GM21447 (cell line): ENCODE results near the gene CACNA1G.

Source experiments
- ATAC-seq: cut with Tn5 transposase; IDR thresholded peaks from one replicate; pipeline ENCODE4 v1.9.1; 2021; ENCODE audit not compliant: unreplicated experiment

CACNA1G gene

DNA sequence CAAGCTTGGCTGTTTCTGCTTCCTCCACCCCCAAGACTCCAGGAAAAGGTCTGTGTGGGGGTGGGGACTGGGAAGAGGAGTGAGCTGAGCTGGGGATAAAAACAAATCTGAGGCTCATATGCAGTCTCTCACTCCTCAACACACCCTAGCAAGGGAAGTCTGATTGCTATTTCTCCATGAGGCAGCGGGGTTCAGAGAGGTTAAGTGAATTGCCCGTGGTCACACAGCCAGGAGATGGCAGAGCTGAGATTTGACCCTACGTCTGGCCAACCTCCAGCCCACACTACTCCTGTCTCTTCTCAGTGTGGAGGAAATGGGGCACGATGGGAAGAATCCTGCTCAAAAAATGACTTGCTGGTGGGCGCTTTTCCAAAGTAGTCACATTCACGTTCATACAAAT, 69.4 kb downstream of the CACNA1G start:
- no peak for ATAC-seq

DNA sequence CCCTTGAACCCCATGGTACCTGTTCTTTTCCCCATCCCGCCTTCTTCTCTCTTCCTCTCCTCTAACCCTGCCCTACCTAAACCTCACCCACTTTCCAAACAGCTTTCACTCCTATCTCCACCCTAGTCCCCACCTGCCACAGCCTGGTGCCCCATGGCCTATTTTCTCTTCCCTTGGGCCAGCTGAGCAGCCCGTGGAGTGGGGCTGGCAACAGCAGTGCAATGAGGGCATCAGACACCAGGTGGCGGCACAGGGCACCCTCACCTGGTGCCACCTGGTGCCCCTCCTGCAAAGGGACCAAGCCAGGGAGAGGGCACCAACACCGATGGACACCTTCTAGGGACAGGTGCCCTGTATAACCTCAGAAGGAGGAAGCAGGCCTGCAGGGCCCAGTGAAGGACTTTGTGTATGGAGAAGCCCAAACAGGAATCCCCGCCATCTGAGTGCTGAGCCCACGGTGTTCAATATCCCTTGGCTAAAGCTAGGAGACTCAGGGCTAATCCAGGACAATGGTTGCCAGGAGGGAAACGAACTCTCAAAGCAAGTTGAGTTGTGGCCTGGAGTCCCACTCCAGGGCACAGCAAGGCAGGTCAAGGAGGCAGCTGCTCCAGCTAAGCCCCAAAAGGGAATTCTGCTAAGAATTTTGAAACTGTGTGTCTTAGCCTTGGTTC, 70.1 kb downstream of the CACNA1G start:
- ATAC-seq, result no peak

DNA sequence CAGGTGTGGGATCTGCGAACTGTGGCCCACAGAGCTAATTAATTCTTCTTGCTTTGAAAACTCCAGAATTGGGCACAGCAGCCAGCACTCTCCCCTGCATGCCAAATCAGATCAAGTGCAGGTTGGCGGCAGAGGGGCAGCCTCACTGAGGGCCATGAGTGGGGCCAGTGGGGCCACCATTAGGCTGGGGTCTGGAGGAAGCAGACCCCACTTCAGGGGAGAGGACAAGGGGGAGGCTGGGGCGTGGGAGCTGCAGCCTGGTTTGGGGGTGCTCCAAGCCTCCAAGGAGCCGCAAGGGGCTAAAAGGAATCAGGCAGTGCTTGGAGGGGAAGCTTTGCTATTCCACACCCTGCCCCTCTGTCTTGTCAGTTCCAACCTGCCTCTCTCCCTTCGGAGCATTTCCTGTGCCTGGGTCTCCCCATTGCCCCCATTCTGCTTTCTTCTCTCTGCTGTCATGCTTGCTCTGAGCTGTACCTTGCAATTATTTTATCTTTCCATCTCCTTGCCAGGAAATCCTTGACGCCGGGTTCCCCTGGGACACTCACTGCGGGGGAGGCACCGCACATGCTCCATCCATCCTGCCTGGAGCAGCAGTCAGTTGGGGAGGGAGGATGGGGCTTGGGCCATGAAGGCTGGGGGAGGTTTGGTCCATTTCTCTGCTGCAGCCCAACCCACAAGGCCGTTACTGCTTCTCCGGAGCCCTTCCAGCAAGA, 70.8 kb downstream of the CACNA1G start:
- ATAC-seq, result no peak

DNA sequence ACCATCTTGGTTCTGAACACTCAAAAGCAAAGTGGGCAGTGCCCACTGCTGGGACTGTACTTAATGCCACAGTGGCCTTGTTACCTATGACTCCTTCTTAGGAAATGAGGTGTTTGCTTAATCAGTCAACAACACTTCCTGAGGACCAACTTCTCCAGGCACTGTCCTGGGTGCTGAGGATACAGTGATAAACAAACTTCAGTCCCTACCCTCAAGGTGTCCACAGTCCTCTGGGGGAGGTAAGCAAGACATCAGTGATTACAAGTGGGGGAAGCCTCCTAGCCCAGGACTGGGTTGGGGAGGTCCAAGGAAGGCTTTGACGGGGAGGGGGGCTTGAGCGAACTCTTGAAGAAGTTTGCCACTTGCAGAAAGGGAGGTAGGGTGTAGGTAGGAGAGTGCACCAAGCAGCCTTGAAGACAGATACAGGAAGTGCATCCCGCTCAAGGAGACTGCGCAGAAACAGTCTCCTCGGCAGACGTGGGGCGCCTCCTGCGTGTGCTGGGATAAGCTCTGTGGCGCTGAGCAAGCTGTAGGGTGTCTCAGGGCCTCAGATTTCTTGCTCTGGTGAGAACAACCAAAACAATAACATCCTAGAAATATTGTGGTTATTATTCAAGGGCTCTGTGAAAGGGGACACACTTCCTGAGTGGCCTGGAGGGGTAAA, 71.5 kb downstream of the CACNA1G start:
- ATAC-seq, result no peak

DNA sequence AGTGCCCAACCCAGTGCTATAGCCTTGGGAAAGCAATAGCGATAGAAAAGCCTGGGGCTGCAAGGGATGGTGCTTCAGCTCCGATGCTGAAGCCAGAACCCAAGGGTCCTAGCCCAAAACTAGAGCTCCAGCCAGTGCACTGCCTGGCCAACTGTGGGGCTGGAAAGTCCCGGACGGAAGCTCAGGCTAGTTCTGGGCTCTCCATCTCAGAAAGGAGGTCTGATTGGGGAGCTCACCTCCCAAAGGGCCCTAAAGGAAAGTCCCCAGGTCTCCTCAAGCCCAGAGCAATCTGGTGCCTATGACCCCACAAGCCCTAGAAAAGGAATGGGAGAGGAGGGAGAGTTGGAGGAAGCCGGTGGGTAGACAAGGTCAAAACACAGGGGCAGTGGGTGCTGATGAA, 72.1 kb downstream of the CACNA1G start:
- ATAC-seq, result no peak

DNA sequence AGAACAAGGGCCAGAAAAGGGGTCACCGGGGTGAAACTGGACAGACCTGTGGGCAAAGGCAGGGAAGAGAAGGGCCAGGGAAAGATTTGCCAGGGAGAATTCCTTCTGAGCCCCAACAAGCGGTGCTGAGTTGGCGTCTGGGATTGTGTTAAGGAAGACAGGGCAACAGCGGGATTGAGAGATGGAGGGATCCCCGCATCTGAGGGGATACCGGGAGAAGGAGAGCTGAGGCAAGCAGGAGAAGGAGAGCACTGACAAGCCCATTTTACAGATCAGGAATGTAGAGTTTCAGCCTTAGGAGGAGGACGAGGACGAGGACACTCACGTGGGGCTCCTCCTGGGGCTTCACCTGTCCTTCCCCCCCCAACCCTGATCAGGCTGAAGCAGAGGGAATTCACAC, 73.2 kb downstream of the CACNA1G start:
- no peak for ATAC-seq

DNA sequence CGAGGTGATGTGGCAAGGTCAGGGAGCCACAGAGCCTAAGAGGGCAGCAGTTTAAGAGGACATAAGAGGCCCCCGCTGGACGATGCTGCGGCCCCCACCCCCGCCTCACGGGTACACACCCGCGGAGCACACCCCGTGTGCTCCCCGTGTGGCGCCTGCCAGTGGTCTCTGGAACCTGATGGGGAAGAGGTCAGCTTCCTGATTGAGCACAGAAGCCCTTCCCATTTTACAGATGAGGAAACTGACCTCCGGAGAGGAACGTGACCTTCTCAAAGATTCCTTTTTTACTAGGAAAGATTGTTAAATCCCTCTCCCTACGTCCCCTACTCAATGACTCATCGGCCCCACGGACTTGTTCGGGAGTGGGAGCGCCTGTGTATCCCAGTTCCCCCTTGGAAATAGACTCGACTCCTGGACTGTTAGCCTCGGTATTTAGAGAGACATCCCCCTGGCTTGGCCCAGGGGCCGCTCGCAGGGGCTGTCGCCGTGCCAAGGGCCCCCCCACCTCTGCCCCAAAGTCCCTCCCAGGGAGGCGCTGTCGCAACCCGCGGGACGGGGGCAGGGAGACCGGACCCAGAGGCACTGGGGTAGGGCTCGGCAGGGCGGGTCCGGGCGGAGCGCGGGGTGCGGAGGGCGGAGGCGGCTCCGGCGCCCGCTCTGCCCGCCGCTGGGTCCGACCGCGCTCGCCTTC, 73.9 kb downstream of the CACNA1G start, which contains the start of gene ABCC3:
Gene ABCC3 (plus strand): TSS at position 658 of the 691 bp plus-strand sequence. CDS start 56 bp downstream, outside the sequence.
- ATAC-seq, result no peak

DNA sequence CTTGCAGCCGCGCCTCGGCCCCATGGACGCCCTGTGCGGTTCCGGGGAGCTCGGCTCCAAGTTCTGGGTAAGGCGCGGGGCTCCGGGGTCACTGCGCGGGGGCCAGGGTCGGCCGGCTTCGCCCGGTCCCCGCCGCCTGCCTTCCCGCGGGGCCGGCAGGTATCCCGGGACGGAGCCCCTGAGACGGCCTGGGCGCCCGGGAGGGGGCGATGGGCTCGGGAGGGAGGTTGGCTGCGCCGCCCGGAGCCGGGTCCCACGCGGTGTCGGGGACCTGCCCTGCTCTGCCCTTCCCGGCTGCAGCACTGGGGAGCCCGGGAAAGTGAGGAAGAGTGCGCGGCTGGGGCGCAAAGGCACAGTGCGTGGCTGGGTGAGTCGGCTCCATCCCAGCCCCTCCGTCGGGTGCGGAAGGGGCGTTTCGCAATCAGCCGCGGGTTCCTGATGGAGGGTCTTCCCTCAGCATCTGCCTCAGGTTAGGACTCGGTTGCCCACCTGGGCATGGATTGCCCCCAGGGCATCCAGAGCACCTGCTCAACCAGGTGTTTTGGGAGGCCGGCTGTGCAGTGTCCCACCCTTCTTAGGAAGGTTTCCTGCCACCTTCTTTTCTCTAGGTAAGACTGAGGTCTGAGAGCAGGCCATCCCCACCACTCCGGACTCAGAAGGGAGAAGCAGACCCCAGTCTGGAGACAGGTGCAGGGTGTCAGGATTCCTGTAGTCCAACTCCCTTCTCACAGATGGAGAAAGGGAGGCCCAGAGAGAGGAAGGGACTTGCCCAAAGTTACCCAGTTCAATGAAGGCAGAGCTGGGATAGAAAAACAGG, 74.6 kb downstream of the CACNA1G start:
- ATAC-seq, result no peak

DNA sequence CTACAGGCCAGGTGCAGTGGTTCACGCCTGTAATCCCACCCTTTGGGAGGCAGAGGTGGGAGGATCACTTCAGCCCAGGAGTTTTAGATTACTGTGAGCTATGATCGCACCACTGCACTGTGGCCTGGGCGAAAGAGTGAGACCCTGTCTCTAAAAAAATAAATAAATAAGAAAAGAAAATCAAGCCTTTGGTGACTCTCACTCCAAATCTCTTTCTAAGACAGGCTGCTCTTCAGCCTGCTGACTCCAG, 75.1 kb downstream of the CACNA1G start:
- ATAC-seq, result no peak

DNA sequence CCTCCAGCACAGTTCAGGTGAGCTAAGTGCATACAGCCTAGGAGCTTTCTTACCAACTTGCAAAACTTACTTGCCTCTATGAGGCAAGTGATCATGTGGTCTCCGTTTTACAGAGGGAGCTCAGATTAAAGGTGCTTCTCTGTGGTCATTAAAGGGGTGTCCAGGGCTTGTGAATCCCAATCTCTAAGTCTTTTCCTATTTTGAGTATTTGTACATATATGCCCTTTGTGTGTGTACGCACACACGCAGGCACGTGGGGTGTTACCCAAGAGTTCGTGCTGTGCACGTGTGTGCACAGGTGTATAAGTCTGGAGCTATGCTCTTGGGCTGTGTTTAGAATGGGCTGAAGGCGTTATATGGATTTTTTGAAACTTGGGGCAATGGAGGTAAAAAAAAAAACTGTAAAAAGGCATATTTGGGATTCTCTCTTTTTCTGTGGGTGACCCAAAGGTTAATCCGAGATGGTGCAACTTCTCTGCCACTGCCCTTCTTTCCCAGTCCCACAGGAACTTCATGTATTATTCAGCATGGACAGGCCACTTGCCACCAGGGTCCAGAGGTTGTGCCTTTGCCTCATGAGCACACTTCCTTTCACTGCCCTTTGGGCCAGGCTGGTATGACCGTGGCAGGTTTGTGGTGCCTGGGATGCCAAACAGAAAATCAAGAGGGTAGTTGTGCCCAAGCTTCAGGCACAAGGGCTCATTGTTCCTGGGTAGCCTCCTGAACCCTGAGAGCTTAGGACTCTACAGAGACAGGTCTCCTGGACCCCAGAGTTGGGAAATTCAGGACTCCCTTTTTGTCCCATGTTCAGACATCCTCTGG, 75.7 kb downstream of the CACNA1G start:
- no peak for ATAC-seq

DNA sequence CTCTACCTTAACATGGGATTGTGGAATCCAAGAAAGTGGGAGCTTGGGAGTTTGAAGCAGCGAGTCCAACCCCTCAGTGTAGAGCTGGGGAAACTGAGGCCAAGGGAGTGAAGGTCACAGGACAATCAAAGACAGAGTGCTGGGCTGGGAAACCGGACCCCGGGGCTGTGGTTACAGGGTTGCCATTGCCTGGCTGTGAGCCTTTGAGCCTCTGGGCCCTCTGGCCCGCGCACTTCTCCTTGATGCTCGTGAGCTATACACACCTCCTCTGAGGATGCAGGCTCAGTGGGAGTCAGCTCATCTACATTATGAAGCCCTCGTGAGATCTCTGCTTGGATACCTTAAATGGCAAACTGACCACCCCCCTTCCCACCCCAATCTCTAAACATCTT, 76.3 kb downstream of the CACNA1G start:
- no peak for ATAC-seq

DNA sequence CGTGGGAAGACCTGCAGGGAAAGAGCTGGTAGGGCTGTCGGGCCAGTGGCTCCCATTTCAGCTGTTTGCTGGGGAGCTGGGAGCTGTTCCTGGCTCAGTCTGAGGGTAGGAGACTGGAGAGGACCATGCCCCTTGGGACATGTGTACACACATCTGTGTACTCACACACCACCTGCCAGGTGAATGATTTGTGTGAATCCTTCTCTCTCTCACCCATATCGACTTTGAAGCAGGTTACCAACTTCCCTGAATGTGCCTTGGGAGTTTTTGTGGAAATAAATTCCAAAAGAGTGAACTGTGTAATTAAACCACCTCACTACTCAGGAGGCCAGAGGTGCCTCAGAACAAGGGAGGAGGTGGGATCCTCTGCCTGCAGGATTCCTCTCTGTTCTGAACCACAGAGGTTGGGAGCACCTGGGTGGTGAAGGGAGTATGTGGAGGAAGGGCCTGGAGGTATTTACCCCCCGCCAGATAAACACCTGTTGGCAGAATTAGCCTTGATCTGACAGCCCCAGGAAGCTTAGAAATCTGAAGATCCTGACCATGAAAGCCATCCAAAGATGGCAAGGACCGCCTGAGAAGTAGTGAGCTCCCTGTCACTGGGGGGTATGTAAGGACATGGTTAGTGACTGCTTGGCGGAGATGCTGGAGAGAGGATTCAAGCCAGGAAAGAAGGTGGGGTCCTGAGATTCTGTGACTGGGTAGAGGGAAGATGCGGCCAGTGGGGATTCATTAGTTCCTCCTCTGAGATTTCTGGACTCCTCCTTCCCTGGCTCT, 77.5 kb downstream of the CACNA1G start:
- no peak for ATAC-seq

DNA sequence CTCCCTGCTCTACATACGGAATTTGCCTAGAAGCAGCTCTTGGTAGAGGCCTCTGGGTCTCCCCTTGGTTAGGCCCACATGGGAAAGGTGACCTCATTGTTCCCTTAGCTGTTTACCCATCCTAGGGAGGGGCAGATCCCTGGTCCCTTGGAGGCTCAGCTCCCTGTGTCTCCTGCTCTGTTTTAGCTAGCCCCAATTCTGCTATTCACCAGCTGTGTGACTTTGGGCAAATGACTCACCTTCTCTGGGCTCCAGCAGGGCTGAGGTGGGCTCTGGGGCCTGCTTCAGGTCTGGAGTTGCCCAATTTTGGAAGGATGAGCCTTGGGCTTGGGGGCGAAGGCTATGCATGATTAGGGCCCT, 78.1 kb downstream of the CACNA1G start:
- no peak for ATAC-seq

DNA sequence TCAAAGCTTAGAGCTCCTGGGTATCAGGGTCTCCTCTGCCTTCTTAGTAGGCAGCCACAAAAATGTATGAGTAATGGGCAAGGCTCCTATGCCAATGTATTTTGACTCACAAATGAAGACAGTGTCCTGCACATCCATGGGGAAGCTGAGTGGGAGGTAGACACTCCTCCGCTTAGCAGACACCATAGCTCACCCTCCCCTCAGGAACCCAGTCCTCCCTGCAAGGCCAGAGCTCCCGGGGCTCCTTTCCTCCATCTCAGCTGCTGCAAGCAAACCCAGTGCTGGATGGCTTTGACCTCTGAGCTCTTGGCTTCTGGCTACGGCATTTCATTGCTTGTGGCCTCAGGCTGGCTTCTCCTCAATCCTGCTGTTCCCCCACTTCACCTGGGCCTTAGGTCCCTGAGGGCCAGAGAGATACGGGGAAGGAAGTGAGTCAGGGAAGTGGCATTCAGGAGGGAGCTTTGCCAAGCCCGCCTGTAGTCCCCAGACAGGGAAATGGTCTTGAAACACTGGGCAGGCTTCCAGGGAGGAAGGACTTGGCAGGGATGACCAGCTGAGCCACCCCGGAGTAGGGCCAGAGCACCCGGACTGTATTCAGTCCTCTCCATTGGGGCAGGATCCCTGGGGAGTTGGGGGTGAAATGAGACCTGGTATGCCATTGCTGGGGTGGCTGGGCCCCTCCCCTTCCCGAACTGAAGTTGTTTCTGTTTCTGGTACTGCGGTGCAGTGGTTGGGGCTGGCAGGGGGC, 78.6 kb downstream of the CACNA1G start:
- ATAC-seq, result no peak

DNA sequence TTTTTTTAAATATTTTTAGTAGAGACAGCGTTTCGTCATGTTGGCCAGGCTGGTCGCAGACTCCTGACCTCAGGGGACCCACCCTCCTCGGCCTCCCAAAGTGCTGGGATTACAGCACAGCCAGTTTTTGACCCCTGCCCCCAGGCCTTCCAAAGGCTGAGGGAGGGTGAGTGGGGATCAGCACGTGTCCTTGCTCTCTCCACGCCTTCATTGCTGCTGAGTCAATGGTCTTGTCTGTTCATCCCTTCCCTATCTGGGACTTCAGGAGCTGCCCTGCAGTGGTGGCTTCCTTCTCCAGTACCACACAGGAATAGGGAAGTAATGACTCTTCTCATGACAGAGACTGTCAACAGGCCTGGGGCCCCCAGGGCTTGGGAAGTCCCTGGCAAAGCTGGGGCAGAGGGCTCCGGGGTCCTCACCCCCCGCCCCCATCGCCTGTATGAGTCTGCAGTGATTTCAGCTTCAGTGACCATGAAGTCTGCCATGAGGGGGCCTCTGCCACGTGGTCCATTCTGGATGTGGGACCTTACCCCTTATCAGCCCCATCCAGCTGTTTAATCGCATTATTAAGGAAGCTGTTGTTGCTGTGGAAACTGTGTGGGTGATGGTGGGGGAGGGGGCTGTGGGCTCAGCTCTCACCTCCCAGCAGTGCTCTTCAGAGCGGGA, 80.3 kb downstream of the CACNA1G start:
- no peak for ATAC-seq

DNA sequence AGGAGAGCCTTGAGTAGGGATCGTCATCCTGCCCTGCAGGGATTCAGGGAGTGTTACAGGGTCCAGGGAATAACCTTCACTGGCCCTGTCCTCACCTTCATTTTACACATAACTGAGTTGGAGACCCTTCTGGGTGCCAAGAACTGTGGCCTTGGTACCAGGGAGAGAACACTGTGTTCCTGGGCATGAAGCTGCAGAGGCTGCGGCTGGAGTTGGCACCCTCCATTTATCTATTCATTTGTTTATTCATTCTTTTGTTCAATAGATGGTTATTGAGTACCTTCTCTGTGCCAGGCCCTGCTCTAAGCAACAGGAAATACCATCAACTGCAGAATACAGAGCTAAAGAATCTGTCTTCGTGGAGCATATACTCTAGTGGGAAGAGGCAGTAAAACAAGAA, 80.8 kb downstream of the CACNA1G start:
- no peak for ATAC-seq

DNA sequence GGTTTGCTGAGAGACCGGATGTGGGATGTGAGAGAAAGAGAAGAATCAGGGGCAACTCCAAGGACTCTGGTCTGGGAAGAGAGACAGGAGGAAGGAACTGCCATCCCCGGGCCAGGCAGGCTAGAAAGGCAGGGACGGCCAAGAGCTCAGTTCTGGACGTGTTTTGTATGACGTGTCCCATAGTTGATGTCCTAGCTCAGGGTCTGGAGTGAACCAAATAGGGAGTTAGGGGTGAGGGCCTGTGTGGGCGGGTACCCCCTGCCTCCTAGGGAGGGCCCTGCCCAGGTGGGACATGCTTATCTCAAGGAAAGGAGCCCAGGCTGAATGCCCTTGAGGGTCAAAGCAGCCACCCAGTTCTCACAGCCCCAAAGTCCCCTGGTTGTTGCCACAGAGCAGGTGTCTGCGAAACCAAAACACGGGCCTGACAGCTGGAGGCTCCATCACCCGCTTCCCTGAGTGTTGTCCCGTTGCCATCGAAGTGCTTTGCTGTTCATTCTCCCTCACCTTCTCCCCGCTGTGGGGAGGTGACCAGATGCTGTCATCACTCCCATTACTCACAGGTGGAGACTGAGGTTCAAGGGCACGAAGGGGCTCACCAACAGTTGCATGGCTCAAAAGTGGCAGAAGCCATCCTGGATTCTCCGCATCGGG, 81.7 kb downstream of the CACNA1G start:
- no peak for ATAC-seq
